ENCODE measurements around the gene FRMD6. TPM values are rescaled to one million over a fixed set of nuclear protein-coding genes. Genes with fewer than 3 reads are reported as not detected.
A peak's percentile ranks its signal among the peaks of the same experiment; 100 is the strongest.

The FRMD6 gene
- polyA plus RNA-seq, 1 experiment = 507 TPM

DNA sequence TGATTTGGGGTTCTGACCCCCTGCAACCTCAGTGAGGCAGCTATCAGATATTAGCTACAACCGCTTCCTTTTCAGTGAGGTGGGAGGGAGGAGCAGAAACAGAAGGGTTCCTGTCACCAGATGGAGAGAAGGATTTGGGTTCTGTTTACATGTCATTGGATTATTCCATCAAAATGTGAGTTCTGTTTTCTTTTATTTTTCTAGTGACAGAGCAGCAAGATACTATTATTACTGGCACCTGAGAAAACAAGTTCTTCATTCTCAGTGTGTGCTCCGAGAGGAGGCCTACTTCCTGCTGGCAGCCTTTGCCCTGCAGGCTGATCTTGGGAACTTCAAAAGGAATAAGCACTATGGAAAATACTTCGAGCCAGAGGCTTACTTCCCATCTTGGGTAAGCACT is 52.8 kb downstream of the FRMD6 start:
- Histone ChIP-seq H3K27me3 (ENCODE audit: control insufficient read depth, insufficient read depth, low read length) (no peaks in the 10 kb centered on the region), H3K4me3 (ENCODE audit: low read depth, low read length) (no peak overlapping the region), H3K36me3 (ENCODE audit: control insufficient read depth, insufficient read depth, low read length) (peaks cover 24% of the 10 kb centered on the region)
- CTCF ChIA-PET = no interaction called here
- no peak for DNase-seq (ENCODE audit: low read depth)
- TF ChIP-seq CTCF (IDR thresholded peaks at IDR 0.05; ENCODE audit: insufficient read depth, low read depth, low read length) = 0 out of 2 replicates have a peak, but pooled peaks have one; percentile 10
- POLR2A ChIA-PET = no interaction called here

- Histone ChIP-seq H3K4me3 (ENCODE audit: low read depth, low read length) (no peak overlapping the region), H3K36me3 (ENCODE audit: control insufficient read depth, insufficient read depth, low read length) (peaks cover 28% of the 10 kb centered on the region), H3K27me3 (ENCODE audit: control insufficient read depth, insufficient read depth, low read length) (no peaks in the 10 kb centered on the region)
- POLR2A ChIA-PET = no interaction called here
- CTCF ChIA-PET = no interaction called here
- TF ChIP-seq CTCF (IDR thresholded peaks at IDR 0.05; ENCODE audit: insufficient read depth, low read depth, low read length) = no peak
- DNase-seq (ENCODE audit: low read depth) = no peak
These were observed 55.6 kb downstream of the FRMD6 start for GRCh38 chr14:51707327-51707726.

DNA sequence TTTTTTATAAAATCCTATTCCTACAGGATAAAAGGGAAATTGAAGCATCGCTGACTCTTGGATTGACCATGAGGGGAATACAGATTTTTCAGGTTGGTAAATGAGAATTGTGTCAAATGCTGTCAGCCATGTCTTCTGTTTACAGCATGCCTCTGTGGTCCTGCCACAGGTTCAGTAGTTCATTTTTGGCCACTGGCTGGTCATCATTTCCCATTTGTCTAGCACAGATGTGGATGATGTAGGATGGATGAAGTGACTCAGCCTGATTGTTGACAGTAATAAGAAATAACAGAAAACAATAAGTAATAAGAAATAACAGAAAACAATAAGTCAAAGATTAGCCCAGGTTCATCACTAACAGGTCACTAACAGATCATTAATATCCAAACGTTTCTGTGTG is 59.8 kb downstream of the FRMD6 start:
- DNase-seq (ENCODE audit: low read depth) = no peak
- Histone ChIP-seq H3K4me3 (ENCODE audit: low read depth, low read length) (no peak overlapping the region), H3K27me3 (ENCODE audit: control insufficient read depth, insufficient read depth, low read length) (no peaks in the 10 kb centered on the region), H3K36me3 (ENCODE audit: control insufficient read depth, insufficient read depth, low read length) (peaks cover 26% of the 10 kb centered on the region)
- ChIA-PET POLR2A (no interaction called here), CTCF (interaction anchor here (1.1 kb wide), 1 partner anchor 433 kb away, joined by 3 read pairs; no protein-coding TSS in a partner anchor)
- TF ChIP-seq CTCF (IDR thresholded peaks at IDR 0.05; ENCODE audit: insufficient read depth, low read depth, low read length) = no peak

- H3K36me3 ChIP-seq (ENCODE audit: control insufficient read depth, insufficient read depth, low read length) = peaks cover 30% of the 10 kb centered on the region
- CTCF ChIA-PET = interaction anchor here (1.1 kb wide), 1 partner anchor 432 kb away, joined by 4 read pairs; no protein-coding TSS in a partner anchor
These were observed 63.5 kb downstream of the FRMD6 start for GRCh38 chr14:51715250-51715649.

DNA sequence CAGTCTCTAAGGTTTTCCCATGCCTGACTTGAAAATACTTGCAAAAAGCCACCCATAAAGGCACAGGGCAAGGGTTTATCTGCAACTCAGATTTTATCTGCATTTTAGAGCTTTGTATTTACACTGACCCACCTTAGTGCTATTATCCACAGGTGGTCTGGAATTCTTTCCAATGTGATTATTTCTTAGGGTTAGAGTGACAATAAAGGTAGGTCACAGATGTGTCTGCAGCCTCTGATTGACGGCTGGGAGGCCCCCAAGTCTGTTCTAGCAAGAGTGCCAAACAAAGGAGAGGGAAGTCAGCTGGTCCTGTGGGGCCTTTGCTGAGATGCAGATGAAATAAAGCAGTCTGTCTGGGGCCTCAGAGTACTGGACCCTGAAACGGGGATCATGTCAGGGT is 64.0 kb downstream of the FRMD6 start:
- no peaks in the 10 kb centered on the region for H3K27me3 ChIP-seq (ENCODE audit: control insufficient read depth, insufficient read depth, low read length)
- no peak for TF ChIP-seq CTCF (IDR thresholded peaks at IDR 0.05; ENCODE audit: insufficient read depth, low read depth, low read length)
- ChIA-PET POLR2A (no interaction called here), CTCF (interaction anchor here (1.1 kb wide), 1 partner anchor 433 kb away, joined by 4 read pairs; no protein-coding TSS in a partner anchor)
- peaks cover 34% of the 10 kb centered on the region for H3K36me3 ChIP-seq (ENCODE audit: control insufficient read depth, insufficient read depth, low read length)
- H3K4me3 ChIP-seq (ENCODE audit: low read depth, low read length) = no peak overlapping the region
- no peak for DNase-seq (ENCODE audit: low read depth)

More at GRCh38 chr14:51715250-51715649, 63.5 kb downstream of the FRMD6 start:
- POLR2A ChIA-PET = interaction anchor here (0.6 kb wide), 1 partner anchor 241 kb away, joined by 10 read pairs; no protein-coding TSS in a partner anchor
- no peak overlapping the region for H3K4me3 ChIP-seq (ENCODE audit: low read depth, low read length)
- no peak for DNase-seq (ENCODE audit: low read depth)
- TF ChIP-seq CTCF (IDR thresholded peaks at IDR 0.05; ENCODE audit: insufficient read depth, low read depth, low read length) = no peak
- H3K27me3 ChIP-seq (ENCODE audit: control insufficient read depth, insufficient read depth, low read length) = no peaks in the 10 kb centered on the region
